HEK293T (cell line): Measurements from ENCODE around the gene CDK8.

ENCODE experiments used
- CTCF ChIA-PET: fragments of 350-600 bp; formaldehyde crosslinking; extraction: SDS; loops from one replicate; lab custom pipeline; 2021; ENCODE audit warnings: antibody characterized with exemption, inconsistent platforms; lab: Yijun Ruan, JAX
- POLR2A ChIA-PET: fragments of 350-600 bp; formaldehyde crosslinking; extraction: SDS; loops from one replicate; lab custom pipeline; 2020; ENCODE audit warnings: antibody characterized with exemption, inconsistent platforms; lab: Yijun Ruan, JAX
- DNase-seq: peaks from one replicate; pipeline ENCODE4 v3.0.0; 2012; ENCODE audit warnings: mixed read lengths; ENCODE audit errors: extremely low spot score
- ARNT ChIP-seq: fragments of 450-650 bp; IDR thresholded peaks from 2 replicates; pipeline ENCODE4 v1.6.1; 2017; ENCODE audit warnings: mild to moderate bottlenecking
- BHLHE40 ChIP-seq: fragments of 450-650 bp; IDR thresholded peaks from 2 replicates; pipeline ENCODE4 v1.6.1; 2016; ENCODE audit warnings: mild to moderate bottlenecking, moderate library complexity, borderline replicate concordance
- CTBP1 ChIP-seq: fragments of 450-650 bp; IDR thresholded peaks from 2 replicates; pipeline ENCODE4 v1.6.1; 2016; ENCODE audit warnings: borderline replicate concordance
- ELF4 ChIP-seq: fragments of 450-650 bp; IDR thresholded peaks from 2 replicates; pipeline ENCODE4 v1.6.1; 2017; ENCODE audit warnings: antibody characterized with exemption
- FOXA1 ChIP-seq: fragments of 450-650 bp; IDR thresholded peaks from 2 replicates; pipeline ENCODE4 v1.6.1; 2016; ENCODE audit warnings: mild to moderate bottlenecking
- FOXK2 ChIP-seq: fragments of 450-650 bp; IDR thresholded peaks from 2 replicates; pipeline ENCODE4 v1.6.1; 2016; ENCODE audit warnings: mild to moderate bottlenecking
- FOXM1 ChIP-seq: fragments of 450-650 bp; IDR thresholded peaks from 2 replicates; pipeline ENCODE4 v1.6.1; 2017; ENCODE audit warnings: mild to moderate bottlenecking, borderline replicate concordance
- HDGF ChIP-seq: fragments of 450-650 bp; IDR thresholded peaks from 2 replicates; pipeline ENCODE4 v1.6.1; 2017; ENCODE audit warnings: antibody characterized with exemption, borderline replicate concordance
- L3MBTL2 ChIP-seq: fragments of 450-650 bp; conservative IDR thresholded peaks from 2 replicates; pipeline ENCODE4 v1.6.1; 2016; ENCODE audit warnings: mild to moderate bottlenecking
- LEF1 ChIP-seq: fragments of 450-650 bp; IDR thresholded peaks from 2 replicates; pipeline ENCODE4 v1.6.1; 2017; ENCODE audit warnings: mild to moderate bottlenecking, borderline replicate concordance
- NFRKB ChIP-seq: fragments of 450-650 bp; IDR thresholded peaks from 2 replicates; pipeline ENCODE4 v1.6.1; 2016; ENCODE audit warnings: mild to moderate bottlenecking, moderate library complexity
- SP1 ChIP-seq: fragments of 450-650 bp; IDR thresholded peaks from 2 replicates; pipeline ENCODE4 v1.6.1; 2017
- SUZ12 ChIP-seq: fragments of 450-650 bp; IDR thresholded peaks from 2 replicates; pipeline ENCODE4 v1.6.1; 2016; ENCODE audit warnings: mild to moderate bottlenecking
- TARDBP ChIP-seq: fragments of 450-650 bp; IDR thresholded peaks from 2 replicates; pipeline ENCODE4 v1.6.1; 2016
- ZNF384 ChIP-seq: fragments of 450-650 bp; IDR thresholded peaks from 2 replicates; pipeline ENCODE4 v1.6.1; 2016
- TF ChIP-seq, protein P1 (sequence below): fragments of 450-650 bp; IDR thresholded peaks from 2 replicates; pipeline ENCODE4 v1.6.1; 2016

Gene CDK8

DNA sequence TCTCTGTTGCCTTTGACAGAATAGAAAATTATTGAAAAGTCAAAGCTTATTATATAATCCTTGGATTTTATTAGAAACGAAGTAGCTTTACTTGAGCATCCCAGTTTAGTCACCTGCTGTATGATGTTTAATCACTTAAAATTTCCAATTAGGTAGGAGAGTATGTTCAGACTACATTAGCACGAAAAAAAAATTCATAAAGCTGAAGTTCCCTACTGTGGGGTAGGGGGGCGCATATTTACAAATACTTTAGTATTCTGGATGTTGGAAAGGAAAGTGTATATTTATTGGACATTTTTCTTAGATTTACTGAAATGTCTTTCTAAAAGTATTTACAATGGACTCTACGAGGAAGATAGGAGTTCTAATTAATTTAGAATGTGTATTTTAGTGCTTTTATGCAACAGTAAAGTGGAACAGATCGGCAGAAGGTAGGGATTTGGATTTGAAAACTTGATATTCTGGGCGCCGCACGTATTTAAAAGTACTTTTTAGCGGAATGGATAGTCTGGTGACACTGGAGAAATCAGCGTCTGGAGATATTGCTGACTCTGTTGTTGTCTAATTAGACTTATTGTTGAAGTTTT lies 1.9 kb downstream of the CDK8 start:
- TF ChIP-seq SP1 (no peak), FOXM1 (no peak), FOXK2 (no peak), TARDBP (no peak), L3MBTL2 (no peak), ARNT (no peak), FOXA1 (no peak), SUZ12 (no peak), HDGF (no peak), CTBP1 (no peak), ZNF384 (no peak), BHLHE40 (no peak), NFRKB (no peak), ELF4 (no peak)
- TF ChIP-seq, protein P1, sequence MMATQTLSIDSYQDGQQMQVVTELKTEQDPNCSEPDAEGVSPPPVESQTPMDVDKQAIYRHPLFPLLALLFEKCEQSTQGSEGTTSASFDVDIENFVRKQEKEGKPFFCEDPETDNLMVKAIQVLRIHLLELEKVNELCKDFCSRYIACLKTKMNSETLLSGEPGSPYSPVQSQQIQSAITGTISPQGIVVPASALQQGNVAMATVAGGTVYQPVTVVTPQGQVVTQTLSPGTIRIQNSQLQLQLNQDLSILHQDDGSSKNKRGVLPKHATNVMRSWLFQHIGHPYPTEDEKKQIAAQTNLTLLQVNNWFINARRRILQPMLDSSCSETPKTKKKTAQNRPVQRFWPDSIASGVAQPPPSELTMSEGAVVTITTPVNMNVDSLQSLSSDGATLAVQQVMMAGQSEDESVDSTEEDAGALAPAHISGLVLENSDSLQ = no peak
- CTCF ChIA-PET = no interaction called here
- POLR2A ChIA-PET = interaction anchor here (0.7 kb wide), 1 partner anchor 33 kb away, joined by 4 read pairs; the partner anchor contains the start of gene RNF6
- DNase-seq = no peak

DNA sequence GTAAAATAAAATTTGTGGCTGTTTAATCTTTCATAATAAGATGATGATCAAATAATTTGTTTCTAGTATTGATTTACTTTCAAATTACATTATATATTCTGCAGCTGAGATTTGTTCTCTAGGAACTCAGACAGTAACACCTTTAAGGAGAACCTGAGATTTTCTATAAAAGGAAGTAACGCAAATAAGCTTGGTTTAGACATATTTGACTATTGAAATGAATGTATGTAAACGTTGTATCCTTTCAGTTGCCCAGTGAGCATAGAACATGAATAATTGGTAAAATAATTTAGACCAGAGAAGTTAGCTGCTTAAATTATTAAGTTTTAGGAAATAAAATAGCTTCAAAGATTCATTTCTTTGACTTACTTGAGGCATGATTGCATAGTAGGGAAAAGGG lies 3.1 kb downstream of the CDK8 start:
- CTCF ChIA-PET = no interaction called here
- TF ChIP-seq ZNF384 = no peak
- no peak for TF ChIP-seq LEF1
- TF ChIP-seq ELF4 = no peak
- TF ChIP-seq FOXA1 = no peak
- no peak for TF ChIP-seq NFRKB
- no peak for TF ChIP-seq FOXM1
- no peak for TF ChIP-seq FOXK2
- no peak for TF ChIP-seq HDGF
- TF ChIP-seq, protein P1 = no peak
- no peak for TF ChIP-seq CTBP1
- POLR2A ChIA-PET = no interaction called here
- DNase-seq = no peak

DNA sequence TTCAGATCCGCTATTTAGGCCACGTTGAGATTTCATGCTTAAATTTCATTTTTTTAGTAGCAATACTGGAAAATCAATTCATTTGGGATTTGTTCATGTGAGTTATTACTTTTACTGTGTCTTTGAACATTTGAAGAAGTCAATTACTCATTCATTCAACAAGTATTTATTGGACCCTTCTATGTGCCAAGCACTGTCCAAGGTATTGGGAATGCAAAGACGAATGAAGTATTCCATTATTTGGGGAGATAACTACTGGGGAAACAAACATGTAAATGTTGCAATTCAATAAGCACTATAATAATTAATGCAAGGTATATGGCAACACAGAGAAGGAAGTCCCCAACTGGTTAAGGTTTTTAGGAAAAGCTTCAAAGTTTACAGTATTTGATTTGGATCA lies 5.7 kb downstream of the CDK8 start:
- CTCF ChIA-PET = no interaction called here
- DNase-seq = no peak
- POLR2A ChIA-PET = no interaction called here
- TF ChIP-seq BHLHE40 = no peak
- TF ChIP-seq, protein P1 = no peak
- TF ChIP-seq FOXM1 = no peak
- TF ChIP-seq ARNT = no peak
- TF ChIP-seq CTBP1 = no peak
- no peak for TF ChIP-seq TARDBP

DNA sequence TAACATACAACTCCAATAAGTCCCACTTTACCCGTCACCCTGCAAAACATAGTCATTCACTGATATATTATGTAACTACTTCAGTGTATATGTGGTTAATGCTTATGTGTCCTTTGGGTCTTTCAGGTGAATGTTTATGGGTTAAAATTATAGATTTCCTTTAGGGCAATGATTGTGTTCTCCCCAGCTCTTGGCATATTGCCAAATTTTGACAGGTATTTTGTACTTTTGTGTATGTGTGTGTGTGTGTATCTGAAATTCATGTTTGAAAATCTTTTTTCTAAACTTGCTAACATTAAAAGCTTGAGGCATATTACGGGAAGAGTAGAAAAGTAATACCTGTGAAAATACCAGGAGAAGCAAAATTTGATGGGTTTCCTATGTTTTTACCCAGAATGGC lies 8.2 kb downstream of the CDK8 start:
- ChIA-PET CTCF (no interaction called here), POLR2A (no interaction called here)
- no peak for TF ChIP-seq L3MBTL2
- no peak for TF ChIP-seq ARNT
- no peak for TF ChIP-seq ELF4
- TF ChIP-seq NFRKB = no peak
- no peak for TF ChIP-seq BHLHE40
- TF ChIP-seq, protein P1 = no peak
- TF ChIP-seq LEF1 = no peak
- no peak for TF ChIP-seq FOXK2
- DNase-seq = no peak

DNA sequence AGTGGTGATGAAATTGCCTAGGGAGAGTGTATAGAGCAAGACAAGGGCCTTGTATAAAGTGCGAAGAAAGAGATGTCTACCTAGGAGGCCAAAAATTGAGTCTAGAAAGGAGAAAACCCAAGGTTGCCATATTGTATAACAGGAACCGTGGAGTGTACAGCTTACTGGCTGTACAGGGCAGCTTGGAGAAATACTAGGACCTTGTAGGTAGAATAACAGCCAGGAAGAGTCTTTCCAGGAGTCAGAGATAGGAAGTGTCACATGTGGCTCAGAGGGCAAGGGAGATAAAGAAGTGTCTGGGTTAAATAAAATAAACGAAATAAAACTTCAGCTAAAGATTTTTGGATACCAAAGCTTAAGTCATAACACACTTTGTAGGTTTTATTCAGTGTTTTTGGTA lies 12.4 kb downstream of the CDK8 start:
- TF ChIP-seq FOXK2 (no peak), L3MBTL2 (no peak), ZNF384 (no peak), ARNT (no peak), LEF1 (no peak), BHLHE40 (no peak), FOXM1 (no peak), ELF4 (no peak), HDGF (no peak), CTBP1 (no peak), TARDBP (no peak), NFRKB (no peak), SUZ12 (no peak), FOXA1 (no peak), SP1 (no peak)
- TF ChIP-seq, protein P1 = no peak
- POLR2A ChIA-PET = no interaction called here
- CTCF ChIA-PET = interaction anchor here (1.0 kb wide), 1 partner anchor 12 kb away, joined by 3 read pairs; the partner anchor contains the start of gene CDK8
- DNase-seq = no peak
